NCI-H226 (cell line): ENCODE results near the gene DIAPH2.

Experiments used
- DNase-seq: peaks from one replicate; pipeline ENCODE4 v3.0.0-alpha.2; 2015

Gene DIAPH2

DNA sequence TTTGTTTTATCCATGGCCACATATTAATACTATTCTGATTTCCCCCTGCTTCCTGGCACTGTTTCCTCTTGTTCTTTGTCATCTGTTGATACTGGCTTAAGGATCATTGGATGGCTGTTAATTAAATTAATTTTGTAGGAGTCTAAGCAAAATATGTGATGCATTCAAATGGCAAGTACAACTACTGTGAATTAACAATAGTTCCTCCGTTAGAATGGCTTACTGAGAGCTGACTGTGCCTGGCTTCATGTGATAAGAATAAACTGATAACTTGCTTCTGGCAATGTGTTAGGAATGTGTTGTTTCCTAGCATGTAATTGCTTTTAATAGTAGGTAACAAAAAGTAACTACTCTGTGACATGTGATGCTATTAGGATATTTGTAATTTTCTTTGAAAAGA lies 297.5 kb downstream of the DIAPH2 start:
- DNase-seq: peak; percentile 34

DNA sequence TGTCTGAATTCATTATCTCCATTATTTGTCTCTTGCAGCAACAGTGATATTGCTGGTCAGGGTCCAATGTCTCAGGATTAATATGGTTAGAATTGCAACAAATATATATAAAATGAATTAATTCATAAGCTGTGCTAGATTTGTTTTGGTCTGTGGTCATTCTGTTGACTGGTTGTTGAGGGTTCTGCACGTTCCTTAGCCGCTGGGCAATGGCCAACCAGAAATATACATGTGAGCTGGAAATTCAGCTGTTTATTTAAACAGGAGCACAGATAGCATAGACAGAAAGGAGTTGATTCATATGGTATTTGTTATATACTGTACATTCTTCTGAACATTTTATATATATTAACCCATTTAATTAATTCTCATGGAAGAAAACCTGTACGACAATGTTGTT lies 299.9 kb downstream of the DIAPH2 start:
- DNase-seq: no peak

DNA sequence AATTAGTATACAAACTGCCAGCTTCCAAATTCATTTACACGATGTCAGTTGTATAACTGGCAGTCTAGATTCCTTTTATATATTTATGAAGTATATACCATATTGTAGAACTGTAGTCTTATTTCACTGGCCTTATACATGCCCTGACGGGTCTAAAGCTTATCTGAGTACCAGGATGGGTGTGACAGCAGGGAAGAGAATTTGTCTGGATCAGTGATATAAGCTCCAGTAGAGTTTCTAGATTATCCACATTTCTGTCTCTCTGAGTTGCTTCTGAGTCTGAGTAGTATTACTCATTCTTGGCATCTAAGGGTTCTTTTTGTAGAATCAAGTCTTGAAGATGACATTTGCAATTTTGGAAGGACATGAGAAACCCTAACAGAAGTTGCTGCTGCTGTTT lies 300.4 kb downstream of the DIAPH2 start:
- peak; percentile 34 for DNase-seq

DNA sequence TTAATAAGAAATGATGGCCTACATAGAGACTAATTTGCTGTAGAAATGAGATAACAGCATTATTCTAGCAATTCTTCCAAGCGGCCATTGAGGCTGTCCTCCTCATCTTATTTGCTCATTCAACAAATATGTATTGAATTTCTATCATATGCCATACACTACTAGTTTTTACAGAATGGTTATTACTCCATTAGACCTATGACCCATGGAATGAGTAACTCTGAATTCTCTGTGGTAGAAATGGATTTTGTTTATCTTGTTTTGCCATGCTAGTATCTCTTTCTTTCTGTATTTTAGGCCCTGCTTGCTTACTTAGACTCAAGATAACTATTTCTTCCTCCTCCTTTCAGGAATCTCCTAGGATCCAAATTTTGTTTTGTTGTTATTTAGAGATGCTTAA lies 302.6 kb downstream of the DIAPH2 start:
- DNase-seq: peak; percentile 36

DNA sequence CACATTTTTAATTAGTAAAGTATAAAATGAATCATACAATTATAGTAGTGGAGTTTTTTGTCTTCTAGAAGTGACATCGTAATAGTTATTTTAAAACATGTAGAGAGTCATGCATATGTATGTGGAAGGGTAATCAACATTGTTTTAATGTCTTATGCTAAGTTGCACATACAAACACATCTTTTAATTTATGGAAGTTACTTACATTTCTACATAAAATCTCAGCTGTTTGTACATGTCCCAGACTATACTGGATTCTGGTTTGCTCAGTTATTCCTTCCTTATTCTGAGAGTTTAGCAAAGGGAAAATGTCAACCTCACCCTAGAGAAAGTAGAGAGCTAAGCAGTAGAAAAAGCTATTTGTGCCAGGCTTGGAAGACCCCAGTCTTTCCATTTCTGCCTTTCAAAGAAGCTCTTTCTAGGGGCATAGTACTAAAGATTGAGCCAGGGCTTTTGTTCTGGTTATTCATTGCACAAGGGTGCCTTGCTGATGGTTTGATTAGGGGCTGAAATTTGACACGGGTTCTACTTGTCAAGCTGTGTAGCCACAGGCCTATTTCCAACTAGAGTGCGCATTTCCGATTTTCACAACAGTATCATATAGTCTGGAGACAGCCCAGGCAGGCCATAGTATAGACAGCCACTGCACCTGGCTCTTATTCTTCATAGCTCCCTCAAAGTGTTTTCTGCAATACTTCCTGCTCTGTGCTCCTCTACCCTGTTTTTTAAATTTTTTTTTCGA lies 305.4 kb downstream of the DIAPH2 start:
- no peak for DNase-seq

DNA sequence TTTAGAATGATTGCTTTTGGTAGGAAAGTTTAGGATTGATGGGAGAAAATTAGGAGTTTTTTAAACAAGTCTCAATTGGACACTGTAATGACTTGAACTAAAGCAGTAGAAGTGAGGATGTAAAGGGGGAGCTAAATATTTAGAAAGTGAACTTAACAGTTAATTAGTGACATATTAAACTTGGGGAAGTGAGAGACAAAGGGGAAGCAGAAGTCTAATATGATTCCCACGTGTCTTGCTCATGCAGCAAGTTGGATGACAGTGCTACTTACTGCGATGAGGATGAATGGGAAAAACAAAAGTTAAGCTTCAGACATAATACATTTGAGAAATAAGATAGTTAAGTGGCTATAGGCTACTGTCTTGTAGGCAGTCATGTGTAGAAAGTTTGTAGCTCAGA lies 309.5 kb downstream of the DIAPH2 start:
- no peak for DNase-seq

DNA sequence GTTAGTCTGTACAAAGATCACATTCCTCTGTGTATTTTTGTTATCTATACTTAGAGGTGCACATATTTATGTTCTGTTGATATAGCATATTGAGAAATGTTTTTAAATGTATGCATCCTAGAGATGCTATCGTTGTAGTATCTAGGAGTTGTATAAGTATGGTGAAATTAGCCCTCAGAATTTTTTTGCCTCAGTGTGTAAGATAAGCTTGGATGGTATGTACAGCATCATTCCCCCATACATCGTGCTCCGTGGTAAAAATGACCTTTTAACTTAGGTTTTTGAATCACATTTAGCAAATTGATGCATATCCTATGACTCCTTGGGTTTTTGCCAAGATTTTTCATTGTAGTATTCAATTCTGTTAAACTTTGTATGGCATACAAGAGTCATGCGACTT lies 312.6 kb downstream of the DIAPH2 start:
- no peak for DNase-seq

DNA sequence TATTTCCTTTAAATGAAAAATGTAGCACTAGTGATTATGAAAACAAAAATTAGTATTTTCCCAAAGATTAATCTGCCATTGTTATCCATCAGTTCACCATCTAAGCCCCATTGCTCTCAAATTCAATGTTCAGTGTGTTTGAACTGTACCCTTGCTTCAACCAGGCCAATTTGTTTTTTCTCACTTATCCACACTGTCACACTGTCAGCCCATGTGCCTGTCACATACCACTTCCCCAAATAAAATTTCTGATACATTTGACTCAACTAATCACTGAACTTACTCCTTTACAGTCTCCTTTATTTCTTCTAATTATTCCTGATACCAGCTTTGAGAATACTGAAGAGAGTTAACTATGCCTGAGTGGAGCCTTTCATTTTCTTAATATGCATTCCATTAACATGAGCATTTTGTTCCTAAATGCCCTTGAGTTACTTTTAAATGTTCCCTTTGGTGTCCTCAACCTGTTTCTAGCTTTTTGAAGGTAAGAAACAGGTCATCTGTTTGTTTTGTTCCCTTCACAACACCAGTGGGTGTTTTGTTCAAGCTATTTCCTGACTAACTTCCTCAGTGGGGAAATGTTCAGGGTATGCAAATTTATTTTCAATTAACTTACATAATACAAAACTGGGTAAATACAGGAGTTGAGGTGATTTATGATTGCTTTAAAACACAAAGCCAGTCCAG lies 316.2 kb downstream of the DIAPH2 start:
- no peak for DNase-seq

DNA sequence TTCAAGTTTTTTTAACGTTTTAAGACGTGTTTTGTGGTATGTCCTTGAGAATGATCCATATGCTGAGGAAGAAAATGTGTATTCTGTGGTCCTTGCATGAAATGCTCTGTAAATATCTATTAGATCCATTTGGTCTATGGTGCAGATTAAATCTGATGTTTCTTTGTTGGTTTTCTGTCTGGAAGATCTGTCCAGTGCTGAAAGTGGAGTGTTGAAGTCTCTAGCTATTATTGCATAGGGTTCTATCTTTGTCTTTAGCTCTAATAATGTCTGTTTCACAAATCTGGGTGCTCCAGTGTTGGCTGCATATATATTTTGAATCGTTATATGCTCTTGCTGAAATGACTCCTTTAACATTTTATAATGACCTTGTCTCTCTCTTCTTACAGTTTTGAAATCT lies 321.5 kb downstream of the DIAPH2 start:
- no peak for DNase-seq

DNA sequence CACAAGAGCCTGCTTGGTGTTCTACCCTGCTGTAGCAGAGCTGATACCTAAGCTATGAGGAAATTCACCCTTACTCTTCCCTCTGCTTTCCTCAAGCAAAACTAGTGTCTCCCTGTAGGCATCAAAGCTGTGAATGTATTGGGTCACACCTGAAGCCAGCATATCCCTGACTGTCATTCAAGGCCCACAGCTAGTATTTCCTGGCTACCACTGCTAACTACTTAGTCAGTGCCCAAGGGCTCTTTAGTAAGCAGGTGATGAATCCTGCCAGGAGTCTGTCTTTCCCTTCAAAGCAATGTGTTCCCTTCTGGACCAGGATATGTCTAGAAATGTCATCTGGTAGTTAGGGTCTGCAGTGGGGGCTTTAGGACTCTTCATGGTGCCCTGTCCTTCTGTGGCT lies 324.7 kb downstream of the DIAPH2 start:
- no peak for DNase-seq

DNA sequence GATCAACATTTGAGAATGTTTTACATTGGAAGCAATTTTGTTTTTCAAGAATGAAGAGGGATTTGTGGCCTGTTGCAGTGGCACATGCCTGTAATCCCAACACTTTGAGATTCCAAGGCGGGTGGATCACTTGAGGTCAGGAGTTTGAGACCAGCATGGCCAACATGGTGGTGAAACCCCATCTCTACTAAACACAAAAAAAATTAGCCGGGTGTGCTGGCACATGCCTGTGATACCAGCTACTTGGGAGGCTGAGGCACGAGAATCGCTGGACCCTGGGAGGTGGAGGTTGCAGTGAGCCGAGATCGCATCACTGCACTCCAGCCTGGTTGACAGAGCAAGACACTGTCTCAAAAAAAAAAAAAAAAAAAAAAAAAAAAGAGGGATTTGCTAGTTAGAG lies 326.9 kb downstream of the DIAPH2 start:
- DNase-seq: no peak

DNA sequence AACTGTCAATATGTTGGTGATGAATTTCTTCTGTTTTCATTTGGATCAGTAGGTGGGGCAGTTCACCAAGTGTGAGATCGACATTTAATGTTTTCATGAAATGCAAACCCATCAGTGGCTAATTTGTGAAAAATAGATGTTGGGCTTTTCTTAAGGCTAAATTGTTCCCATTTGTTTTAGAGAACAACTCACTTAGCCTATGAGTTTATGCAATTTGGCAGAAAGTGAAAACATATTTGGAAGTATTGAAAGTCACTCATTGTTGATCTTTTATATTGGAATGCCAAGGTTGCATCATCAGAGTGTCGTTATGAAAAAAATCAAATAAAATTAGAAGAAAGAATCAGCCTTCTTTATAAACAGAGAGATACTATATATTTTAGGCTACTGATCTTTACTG lies 331.5 kb downstream of the DIAPH2 start:
- DNase-seq: no peak

DNA sequence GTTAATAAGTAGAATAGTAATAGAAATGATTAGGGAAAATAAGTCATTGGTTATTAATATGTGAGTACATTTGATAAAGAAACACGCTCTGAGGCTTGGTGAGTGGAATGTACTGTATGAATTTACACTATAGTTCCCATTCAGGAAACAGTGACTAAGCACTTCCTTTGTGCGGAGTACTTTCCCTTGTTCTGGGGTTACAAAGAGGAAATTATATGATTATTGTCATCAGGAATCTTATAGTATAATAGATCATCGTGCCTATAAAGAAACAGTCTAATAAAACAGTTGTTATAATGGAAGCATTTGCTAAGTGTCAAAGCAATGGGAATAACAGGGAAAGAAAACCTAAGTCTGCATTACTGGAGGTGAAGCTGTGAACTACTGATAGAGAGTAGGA lies 337.0 kb downstream of the DIAPH2 start:
- DNase-seq: no peak

DNA sequence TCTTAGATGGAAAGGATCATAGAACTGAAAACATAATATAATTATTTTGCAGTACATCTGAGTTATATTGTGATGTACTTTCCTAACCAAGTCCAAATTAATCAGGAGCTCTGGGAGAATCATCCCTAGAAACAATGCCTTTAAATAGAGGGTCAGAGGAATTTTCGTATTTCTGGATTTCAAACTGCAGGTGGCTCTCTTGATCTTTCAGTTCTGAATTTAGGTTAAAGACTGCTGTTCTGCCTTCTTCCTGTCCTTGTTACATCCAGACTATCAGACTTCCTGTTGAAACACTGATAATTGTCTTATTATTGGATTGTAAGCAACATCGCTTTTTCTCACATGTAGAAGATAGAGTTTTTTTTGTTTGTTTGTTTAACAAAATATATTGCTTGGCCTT lies 341.8 kb downstream of the DIAPH2 start:
- DNase-seq: peak; percentile 1

DNA sequence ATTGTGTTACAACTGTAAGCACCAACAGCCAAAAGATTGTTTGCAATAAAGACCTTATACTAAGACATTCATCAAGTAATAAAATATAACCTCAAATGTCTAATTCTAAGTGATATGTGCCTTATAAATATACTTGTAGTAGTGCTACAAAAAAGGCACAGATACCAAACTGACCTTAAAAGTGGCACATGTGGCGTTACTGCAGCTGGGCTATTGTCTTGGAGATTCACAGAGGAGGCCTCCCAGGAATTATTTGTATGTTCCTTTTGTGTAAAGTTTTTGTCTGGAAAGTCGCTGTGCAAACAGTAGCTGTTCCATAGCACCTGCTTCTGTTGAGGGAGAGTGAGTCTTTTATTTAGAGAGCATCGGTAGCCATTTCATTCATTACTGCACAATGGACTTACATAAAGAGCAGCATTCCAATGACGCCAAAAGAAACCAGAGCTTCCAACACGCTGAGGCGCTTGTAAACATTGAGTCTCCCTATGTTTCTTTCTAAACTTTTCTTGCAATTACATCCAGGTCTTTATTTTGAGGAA lies 342.8 kb downstream of the DIAPH2 start:
- no peak for DNase-seq

DNA sequence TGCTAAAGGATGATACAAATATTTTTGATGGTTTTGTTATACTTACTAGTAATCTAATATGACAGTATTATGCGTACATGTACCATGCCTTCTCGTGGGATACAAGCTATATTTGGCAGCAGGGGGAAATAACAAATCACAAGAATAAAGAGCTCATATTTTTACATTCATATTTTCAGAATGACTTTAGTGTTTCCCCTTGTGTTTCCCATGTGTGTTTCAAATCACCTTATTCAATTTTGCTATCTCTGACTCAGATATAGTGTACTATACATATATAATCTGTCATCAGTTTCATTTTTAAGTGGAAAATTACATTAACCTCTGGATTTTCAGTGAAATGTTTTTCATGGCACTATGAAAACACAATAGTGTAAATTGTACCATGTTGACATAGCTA lies 345.8 kb downstream of the DIAPH2 start:
- DNase-seq: no peak

DNA sequence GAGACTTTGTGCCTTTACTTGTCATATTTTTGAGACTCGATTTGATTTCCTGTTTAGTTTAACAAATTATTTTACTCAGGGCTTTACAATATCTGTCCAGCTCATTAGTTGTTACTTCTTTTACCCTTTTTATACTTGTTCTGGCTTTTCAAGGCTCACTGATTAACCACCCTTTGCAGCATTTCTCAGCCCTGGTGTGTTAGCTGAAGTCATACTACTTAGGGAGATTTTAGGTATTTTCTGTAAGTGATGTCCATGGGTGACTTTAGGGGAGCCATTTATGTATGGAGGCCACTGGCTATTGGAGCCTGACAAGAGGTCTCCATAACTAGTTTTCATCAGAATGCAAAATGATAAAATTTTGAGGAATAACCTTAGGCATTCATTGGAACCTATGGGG lies 346.3 kb downstream of the DIAPH2 start:
- no peak for DNase-seq

DNA sequence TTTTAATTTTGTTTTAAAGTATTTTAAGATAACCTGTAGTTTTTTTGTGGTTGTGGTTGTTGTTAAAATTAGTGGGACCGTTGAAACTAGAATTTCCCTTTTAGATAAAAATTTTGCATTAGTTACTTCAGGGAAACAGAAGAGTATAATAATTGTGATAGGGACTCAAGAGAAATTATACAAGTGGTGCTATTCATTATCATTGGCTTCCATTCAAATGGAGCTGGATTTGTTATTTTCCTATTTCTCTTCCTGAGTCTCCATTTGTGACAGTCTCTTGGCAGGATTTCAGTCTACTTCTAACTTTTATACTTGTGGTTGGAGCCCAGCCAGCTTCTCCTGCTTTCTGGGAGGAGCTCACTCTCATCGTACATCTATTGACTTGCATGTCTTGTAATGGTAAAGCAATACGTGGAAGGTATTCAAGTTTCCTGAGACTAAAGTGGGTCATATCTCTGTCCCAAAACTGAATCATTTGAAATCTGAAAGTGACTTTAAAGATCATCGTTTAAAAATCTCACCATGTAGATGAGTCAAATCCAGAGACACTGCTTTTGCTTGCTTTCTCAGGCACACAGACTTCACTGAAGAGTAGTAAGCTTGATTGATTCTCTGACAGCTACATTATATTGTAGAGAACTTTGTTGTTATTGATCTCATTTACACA lies 354.9 kb downstream of the DIAPH2 start:
- DNase-seq: peak; percentile 55

DNA sequence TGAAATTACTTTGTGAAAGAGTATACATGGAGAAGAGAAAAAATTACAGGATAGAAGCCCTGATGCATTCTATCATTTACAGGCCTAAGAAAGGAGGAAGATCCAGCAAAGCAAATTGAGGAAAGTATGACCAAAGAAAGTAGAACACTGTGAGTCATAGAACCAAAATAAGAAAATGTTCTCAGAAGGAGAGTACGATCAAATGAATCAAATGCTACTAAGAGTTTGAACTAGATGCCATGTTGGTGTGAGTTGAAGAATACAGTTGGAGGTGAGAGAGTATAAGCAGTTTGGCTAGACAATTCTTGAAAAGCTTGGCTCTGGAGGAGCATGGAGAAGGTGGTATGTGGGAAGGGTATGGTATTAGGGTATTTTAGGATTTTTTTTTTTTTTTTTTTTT lies 360.8 kb downstream of the DIAPH2 start:
- no peak for DNase-seq

DNA sequence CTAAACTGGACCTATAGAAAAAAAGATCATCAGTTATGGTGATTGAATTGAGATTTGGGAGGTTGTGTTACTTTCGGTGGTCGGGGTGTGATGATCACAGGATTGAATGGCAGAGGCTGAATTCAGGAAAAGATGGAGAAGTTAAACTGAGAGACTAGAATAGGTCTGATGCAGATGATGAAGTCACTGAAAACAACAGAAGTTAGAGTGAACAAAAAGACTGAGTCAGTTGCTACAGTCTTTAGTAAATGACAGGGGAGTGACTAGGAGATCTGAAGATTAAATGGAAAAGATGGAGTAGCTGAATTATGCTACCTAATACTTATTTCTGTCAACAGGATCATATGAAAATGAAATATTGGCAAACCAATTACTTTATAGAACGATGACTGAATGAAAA lies 362.2 kb downstream of the DIAPH2 start:
- DNase-seq: no peak

DNA sequence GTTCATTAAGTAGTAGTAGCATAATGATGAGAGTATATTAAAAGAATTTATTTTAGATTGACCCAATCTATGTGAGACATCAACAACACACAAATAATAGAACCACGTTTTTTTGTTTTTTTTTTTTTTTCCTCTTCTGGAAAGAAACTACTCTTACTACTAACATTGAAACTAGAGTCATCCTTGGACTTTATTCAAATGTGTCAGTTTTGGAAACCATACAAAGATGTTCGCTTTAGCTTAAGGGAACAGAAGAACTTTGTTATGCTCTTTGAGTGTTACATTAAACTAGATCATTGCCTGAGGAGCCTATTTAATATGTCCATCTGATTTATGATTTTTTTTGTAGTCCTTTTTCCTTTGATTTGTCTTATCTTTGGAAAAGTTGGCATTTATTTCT lies 365.8 kb downstream of the DIAPH2 start:
- DNase-seq: no peak

DNA sequence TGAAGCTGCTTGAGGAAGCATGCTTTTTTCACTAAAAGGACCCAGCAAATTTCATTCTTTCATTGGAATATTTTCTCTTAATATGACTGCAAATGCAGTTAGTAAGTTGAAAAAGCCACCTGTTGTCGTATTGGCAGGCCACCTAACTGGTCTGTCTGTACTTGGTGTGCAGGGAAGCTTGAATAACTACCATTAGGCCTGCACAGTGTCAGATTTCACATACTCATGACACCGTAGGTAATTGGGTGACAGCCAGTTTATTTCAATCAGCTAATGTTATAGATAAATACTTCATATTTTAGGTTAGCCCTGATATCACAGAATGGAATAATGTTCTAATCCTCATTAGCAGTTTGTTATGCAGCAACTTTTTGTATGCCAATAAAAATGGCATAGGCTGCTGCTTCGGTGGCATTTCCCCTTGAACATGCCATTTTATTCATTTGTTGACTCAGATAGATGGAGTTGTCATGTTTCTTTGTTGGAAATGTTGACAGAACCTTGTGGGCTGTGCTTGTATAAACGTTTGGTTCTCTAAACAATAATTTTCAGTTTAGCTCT lies 372.8 kb downstream of the DIAPH2 start:
- DNase-seq: no peak

DNA sequence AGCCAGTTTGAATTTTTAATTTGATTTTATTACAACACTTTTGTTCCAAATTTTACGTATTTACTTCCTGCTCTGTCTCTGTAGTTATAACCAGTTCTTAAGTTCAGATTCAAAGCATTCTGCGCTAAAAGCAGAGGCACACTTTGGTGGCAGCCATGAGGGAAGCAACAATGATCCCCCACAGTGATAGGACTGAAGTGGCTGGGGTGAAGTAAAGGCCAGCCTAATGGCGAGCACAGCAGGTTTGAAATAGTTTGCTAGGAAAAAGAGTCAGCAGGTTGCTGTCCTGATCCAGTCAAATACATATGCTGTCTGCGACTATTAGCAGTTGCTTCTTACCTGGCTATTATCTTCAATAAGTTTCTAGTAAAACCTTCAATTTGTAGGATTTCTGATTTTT lies 375.4 kb downstream of the DIAPH2 start:
- no peak for DNase-seq

DNA sequence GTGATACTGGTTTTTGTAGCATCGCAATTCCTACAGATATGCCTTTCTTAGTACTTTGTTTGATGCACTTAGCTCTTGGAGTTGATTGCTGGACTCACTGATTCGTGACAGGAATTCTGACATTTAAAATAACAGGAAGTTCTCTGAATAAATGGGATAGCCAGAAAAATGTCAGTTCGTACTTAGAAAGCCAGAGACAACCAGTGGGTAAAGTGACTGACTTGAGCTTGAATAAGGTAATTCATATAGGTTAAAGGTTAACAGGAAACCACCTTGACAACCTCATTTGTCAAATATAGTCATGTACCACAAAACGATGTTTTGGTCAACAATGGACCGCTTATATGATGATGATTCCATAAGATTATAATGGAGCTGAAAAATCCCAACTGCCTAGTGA lies 380.4 kb downstream of the DIAPH2 start:
- DNase-seq: no peak
